HG02763 (cell line): ENCODE data around the gene DGKD.

Experiments
- ATAC-seq: cut with Tn5 transposase; IDR thresholded peaks from one replicate; pipeline ENCODE4 v1.9.1; 2021; ENCODE audit warnings: mild to moderate bottlenecking, moderate library complexity; ENCODE audit not compliant: unreplicated experiment

DGKD gene

DNA sequence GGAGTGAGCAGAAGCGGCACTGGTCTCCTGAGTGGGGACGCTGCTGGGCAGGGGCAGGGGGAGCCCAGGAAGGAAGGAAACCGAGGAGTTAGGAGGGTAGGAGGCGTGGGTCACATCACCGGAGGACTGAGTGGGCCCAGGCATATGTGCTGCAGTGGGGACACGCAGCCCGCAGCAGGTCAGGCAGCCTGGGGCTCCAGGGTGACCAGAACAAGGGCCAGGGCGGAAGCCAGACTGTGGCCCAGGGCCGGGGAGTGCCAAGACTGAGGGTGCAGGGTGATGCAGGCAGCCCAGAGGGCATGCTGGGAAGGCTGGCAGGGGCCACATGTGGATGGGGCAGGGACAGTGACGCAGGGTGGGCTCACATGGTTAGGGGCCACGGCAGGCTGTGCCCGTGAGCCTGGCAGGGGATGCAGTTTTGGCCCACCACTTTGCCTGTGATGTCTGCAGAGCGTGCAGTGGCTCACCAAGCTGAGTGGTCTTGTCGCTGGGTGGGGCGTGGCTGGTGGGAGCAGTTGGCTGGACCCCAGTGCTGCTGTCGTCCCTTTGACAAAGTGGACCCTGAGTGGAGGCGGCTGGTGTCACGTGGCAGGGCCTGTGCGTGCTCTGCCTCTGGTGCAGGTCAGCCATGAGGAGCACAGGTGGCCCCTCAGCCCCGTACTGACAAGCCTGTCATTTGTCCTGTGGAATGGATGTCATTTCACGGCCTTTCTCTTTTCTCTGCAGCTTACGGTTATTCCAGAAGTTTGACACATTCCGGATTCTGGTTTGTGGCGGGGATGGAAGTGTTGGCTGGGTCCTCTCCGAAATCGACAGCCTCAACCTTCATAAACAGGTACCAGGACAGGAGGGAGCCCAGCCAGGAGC is 87.1 kb downstream of the DGKD start:
- ATAC-seq: no peak

DNA sequence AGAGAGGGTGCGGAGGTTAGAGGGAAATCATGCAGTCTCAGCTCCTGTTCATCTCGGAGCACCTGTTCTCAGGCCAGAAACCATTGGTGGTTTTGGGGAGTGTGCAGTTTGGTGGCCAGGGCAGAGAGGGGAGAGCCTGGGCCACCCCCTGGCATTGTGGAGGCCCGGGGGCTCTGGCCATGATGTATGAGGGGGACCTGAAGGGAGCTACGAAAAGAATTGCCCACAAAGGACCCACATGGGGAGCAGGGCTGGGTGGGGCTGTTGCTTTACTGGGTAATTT is 87.7 kb downstream of the DGKD start:
- ATAC-seq: no peak

DNA sequence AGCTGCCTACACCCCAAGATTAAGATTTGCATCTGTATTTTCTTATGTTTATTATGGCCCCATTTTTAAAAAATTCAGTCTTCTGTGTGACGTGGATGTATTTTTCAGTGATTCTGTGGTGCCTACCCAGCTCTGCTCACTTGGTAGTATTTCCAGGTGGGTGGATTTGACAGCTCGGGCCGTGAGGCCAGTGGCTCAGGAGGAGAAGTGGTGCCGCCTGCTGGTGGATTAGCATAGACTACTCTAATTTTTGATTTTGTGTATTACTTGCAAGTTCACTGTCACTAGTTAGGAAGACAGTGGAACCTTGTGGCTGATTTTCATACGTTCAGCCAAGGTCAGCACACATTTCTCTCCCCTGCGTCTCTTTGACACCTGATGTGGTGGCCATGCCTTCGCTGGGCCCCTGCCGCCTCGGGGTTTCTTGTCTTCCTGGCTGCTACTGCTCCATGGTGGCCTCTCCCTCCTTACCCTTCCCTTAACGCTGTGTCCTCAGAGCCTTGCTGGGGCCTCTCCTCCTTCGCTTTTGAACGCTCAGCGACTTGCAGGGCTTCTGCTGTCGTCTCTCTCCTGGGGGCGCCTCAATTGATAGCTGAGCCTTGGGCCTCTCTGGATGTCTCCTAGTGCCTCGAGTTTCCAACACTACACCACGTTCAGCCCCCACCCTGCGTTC is 89.4 kb downstream of the DGKD start:
- ATAC-seq: no peak

DNA sequence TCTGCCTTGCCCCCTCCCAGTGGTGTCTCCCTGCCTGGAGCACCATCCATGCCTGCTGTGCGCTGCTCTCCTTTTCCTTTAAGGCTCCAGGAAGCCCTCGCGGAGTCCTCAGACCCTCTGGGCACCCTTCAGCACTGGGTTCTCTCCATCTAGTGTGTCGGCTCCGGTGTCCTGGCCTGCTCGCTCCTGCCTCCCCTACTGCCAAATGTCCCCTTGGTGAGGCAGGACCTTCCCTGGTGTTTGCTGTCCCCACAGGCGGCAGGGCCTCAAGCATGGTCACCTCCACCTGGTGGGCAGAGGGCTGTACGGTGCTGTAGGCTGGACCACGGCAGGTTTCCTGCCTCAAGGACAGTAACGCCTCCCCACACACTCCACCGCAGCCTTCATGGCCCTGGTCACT is 90.2 kb downstream of the DGKD start:
- no peak for ATAC-seq

DNA sequence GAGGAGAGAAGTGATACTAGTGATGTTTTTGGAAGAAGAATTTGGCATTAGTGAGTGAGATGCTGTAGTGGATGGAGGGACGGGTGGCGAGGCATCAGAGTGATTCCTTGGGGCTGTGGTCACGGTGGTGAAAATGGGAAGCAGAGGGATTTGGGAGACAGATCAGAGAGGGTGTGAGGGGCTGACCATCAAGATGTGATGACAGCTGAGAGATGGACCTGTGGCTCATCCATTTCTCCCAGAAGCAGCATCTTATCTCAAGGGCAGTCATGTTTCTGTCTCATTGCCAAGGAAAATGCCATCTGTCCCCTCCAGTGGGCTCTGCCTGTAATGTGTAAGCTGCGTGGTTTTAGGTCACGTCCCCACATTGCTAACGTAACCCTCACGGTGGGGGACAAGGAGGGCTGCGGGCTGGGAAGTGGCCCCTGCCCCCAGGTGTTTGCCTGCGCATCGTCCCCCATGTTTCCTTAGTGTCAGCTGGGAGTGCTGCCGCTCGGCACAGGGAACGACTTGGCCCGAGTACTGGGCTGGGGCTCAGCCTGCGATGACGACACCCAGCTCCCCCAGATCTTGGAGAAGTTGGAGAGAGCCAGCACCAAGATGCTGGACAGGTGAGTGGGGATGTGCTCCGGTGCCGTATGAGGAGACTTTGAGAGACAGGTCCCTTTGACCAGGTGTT is 91.0 kb downstream of the DGKD start:
- ATAC-seq: no peak

DNA sequence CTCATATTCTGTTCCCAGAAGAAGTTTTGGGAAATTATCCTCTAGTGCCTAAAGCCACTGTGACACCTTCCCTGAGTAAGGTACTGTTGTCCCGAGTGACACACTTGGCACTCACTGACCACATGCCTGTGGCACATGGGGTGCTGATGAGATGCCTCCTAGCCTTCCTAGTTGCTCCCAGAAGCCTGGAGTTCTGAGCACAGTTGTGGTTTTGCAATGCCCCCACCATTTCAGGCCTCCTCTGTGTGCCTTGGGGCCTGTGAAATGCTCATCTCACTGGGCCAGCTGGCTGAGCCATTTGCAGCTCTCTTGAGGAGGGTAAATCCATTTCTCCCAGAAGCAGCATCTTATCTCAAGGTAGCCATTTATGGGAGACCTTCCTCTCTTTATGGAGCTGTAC is 91.8 kb downstream of the DGKD start:
- ATAC-seq: no peak

DNA sequence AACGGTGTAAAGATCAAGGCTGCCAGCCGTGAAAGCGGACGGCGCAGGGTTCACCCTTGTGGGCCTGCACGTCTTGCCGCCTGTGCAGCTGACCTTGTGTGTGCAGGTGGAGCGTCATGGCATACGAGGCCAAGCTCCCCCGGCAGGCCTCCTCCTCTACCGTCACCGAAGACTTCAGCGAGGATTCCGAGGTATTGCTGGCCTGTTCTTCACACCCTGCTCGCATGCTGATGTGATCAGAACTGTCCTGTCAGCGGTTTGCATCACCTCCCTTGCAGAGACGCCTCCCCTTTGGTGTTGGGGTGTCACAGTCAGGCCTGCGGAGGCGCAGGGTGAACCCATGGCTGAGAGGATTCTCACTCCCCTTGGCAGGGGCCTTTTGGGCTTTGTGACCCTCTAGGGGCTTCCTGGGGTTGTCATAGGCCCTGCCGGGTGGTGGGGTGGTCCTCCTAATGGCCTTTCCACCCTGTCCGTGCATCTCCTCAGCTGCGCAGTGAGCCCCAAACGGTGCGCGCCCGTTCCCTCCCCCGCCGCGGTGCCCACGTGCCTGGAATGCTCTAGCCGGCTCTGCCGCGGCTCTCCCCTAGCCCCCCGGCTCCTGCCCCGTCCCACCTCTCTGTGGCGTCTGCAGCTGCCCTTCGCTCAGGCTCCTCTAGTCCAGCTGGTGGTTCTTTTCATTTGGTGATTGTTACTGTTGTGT is 92.5 kb downstream of the DGKD start:
- ATAC-seq: no peak

DNA sequence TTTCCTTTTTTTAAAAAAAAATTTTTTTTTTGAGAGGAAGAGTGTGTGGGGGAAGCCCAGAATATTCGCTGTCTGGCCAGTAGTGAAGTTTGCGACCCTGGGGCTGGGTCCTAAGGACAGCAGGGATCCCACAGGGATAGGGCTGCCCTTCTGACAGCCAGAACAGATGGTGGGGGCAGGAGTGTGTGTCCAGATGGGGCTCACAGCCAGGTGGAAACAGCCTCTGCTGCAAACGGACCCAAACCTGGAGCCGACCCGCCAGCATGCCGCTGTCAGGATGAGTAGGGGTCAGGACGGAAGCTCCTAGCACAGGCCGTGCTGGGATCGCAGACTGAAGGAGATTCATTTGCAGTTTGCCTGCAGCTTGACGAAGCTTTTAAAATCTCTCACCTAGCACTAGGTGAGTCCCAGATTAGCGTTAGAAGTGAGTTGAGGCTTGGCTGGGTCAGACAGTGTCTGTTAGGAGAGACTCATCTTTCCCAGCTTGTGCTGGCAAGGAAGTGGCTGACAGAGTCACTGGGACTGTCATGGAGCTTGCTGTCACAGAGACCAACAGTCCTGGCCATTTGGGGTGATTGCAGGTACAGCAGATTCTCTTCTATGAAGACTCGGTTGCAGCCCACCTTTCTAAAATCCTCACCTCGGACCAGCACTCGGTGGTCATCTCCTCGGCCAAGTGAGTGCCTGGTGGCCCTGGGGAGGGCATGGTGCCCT is 93.4 kb downstream of the DGKD start:
- ATAC-seq: no peak

DNA sequence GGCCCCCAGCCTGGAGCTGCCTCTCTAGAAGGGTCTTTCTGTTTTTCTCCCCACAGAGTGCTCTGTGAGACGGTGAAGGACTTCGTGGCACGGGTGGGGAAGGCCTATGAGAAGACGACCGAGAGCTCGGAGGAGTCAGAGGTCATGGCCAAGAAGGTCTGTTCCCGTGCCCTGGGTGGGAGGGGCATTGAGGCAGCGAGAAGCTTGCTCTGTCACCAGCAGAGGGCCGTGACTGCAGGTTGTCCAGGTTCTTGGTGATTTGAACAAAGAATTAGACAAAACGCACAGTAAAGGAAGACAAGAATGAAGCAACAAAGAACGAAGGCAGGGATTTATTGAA is 93.9 kb downstream of the DGKD start:
- no peak for ATAC-seq

DNA sequence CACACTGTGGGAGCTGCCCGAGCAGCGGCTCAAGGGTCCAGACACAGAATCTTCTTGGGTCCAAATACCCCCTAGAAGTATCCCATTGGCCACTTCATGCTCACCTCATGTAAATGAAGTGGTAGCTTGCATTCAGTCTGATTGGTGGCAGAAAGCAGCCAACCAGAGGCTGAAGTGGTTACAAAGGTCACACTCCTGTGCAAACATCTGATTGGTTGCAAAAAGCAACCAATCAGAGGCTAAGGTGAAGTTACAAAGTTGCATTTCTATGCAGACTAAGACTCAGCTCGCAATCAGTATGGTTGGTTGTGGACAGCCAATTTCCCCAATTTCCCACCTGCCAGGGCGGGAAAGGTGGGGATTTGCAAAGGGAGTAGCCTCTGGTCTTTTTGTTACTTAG is 94.3 kb downstream of the DGKD start:
- no peak for ATAC-seq

DNA sequence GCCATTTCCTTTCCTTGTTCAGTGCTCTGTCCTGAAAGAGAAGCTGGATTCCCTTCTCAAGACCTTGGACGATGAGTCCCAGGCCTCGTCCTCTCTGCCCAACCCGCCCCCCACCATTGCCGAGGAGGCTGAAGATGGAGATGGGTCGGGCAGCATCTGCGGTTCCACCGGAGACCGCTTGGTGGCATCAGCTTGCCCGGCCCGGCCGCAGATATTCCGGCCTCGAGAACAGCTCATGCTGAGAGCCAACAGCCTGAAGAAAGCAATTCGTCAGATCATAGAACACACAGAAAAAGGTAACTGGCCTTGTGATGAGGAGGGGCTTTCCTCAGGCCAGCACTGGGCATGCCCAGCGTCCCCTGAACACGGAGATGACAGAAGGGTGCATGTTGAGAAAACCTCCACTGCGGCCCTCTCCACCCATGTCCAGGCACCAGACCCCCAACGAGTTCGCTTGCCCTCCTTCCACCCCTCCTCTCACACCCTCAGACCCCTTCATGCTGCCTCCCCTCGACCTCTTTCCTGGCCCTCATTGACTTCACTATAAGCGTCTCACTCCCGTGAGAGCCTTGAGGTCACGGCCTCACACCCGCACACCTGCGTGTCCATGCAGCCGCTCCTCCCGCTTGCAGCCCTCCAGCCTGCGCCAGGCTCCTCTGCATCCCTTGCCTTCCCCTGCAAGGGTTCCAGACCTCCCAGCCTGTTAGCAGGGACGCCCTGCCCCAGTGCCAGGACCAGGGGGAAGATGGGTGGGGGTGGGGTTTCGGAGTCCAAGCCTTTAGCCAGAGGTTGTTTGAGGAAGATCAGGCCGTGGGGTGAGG is 95.0 kb downstream of the DGKD start:
- ATAC-seq: no peak

DNA sequence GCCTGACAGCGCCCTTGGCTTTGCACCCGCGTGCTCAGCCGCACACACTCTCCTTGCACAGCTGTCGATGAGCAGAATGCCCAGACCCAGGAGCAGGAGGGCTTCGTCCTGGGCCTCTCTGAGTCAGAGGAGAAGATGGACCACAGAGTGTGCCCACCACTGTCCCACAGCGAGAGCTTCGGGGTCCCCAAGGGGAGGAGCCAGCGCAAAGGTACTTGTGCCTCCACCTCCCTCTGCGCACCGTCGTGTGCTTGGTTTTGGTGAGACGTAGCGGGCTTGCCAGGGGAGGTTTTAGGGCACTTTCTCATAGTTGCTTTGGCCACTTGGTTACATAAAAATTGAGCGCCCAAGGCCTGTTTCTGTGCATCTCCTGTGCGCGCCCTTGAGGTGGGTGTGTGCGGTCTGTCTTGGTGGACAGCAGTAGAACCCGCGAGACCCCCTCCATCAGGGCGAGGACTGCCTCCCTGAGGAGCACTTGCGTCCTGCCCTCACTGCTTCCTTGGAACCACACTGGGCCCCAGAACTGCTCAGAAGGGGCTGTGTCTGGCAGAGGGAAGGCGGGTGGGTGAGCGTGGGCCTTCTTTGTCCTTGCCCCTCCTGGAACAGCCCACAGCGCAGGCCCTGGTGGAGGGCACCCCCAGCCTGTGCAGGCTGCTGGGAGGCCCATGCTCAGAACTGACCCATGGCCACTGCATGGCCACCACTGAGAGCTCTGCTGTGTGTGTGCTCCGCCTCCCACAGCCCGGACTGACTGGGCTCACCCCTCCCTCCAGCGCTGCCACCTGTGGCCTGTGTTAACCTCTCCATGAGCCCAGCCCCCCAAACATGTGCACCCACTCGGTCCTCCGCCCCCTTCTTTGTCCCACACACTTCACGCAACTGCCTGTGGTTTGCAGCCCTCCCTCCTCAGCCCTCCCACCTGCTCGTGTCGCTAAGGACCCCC is 95.9 kb downstream of the DGKD start:
- ATAC-seq: no peak

DNA sequence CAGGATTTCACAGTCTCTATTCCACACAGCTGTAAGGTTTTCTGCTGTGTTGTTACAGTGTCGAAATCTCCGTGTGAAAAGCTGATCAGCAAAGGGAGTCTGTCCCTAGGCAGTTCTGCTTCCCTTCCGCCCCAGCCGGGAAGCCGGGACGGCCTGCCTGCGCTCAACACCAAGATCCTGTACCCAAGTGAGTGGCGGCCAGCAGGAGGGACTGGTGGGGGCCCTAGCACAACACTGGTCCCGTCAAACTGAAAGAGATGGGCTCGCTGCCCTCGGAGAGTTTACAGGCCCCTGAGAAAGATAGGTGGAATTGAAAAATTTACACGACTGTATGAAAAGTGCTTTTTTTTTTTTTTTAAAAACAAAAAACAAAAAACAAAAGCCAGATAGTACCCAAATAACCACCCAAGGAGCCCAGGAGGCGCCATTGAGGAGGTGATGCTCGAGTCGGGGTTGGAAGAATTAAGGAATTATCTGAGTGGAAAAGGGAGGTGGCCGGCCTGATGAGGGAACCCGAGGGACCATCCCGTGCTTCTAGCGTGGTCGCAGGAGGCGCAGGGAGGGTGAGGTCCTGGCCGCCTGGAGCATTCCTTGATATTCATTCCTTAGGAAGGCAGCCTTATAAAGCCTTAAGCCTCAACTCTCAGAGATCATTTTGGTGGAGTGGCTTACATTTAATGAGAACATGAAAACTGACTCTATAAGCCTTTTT is 96.7 kb downstream of the DGKD start:
- no peak for ATAC-seq

DNA sequence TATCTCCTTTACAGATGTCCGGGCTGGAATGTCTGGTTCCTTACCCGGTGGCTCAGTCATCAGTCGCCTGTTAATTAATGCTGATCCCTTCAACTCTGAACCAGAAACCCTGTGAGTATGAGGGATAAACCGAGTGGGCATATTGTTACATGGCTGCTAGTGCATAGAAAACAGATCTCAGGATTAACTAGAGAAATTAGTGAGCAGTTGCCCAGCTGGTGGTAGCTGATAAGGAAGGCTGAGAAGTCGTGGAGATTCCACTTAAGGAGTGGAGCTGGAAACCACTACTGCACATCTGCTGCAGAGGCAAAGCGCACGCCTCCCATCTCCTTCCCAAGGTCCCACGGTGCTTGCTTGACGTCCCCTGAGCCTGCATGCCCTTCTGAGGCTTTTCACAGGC is 97.7 kb downstream of the DGKD start:
- ATAC-seq: no peak

DNA sequence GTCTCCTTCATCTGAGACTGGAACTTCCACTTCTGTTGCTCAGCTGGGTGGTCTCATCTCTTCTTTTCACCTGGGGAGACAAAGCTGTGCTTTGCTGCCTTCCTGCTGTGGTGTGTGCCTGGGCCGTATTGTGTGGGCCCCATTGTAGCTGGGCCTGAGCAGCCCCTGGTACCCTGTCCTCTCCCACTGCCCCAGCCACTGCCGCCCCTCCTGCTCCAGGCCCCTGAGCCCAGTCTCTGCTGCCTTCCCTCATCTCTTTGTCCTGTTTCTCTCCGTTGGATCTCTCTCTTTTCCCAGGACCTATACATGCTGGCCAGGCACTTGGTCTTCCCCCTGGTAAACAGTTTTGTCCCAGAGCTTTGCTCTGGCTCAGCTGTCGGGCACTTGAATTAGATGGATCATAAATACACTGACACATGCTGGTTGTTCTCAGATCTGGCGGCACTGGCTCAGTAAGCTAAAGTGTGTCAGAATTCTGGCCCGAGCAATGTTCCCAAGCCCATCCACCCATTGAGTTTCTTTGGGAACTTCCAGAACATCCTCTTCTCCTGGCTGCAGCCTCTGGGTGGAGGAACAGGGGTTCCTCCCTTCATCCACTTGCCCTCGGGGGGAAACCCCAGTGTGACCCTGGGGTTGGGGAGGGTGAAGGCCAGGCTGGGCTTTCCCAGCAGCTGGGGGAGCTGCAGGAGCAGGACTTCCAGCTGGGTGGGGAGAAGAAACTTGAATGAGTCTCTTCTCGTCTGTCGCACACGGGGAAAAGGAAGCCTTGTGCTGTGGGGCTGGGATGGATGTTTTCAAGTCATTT is 99.0 kb downstream of the DGKD start:
- ATAC-seq: no peak

DNA sequence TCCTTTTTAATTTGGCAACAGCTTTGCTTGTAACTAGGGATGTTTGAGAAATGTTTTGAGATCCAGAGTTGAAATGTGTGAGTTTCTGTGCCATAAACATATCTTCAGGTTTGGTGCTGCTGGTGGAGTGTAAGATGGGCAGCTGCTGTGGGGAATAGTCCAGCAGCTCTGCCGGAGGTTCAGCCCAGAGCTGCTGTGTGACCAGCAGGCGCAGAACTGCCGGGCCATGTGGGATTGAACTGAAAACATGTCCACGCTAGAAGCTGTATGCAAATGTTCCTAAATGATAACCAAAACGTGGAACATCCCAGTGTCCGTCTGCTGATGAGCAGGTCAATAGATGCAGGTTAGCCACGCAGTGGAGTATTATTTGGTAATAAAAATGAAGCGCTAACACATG is 99.6 kb downstream of the DGKD start:
- ATAC-seq: no peak

DNA sequence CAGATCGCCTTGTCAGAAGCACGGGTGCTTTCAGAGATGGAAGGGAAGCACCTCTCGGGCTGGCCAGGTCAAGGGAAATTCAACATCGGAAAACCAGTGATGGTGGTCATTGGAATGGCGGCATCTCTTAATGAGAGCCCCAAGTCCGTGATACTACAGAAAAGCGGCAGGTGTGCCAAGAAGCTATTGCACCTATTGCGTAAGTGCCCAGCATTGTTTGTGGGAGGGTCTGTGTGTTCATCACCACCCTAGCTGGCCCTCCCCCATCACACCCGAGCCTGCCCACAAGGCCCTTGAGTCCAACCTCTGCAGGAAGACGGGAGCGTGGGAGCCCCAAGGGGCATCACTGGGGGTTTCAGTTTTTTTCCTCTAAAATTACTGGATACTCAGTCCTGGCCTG is 100.7 kb downstream of the DGKD start:
- ATAC-seq: no peak

DNA sequence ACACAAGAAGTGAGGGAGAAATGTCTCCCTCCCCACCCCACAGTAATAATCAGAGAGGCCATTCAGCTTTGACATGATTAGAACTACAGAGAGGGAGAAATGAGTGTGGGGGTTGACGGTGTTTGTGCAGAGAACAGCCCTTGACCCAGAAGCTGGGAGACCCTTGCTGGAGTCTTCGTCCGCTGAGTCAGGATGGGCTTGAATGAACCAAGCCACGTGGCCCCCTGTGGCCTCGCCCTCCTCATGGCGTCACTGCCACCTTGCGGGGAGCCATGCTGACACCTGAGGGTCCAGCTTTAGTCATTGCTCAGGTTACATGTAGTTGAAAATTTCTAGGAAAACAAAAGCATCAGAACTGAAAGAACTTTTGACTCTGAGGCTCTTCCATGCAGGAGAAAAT is 101.2 kb downstream of the DGKD start:
- no peak for ATAC-seq
